Measurements from ENCODE around the gene RANBP10. TPM values are rescaled to one million over a fixed set of nuclear protein-coding genes. Genes with fewer than 3 reads are reported as not detected.

The RANBP10 gene
- total RNA-seq, 1 experiment from 2014 or later, result 2.6 TPM

DNA sequence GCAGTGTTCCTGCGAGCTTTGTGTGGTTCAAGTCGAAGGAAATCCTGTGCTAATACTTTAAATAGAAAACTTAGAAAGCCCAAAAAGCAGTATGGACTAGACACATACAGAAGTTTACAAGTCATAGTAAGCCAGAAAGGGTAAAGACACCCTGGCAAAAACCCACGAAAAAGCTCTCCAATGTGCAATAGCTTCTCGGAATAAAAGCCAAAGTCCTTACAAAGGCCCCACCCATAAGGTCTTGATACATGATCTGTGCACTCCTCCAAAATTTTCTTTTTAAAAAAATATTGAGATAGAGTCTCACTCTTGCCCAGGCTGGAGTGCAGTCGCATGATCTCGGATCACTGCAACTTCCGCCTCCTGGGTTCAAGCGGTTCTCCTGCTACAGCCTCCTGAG, 129.4 kb downstream of the RANBP10 start:
- DNase-seq (ENCODE audit: low read depth), result no peak

DNA sequence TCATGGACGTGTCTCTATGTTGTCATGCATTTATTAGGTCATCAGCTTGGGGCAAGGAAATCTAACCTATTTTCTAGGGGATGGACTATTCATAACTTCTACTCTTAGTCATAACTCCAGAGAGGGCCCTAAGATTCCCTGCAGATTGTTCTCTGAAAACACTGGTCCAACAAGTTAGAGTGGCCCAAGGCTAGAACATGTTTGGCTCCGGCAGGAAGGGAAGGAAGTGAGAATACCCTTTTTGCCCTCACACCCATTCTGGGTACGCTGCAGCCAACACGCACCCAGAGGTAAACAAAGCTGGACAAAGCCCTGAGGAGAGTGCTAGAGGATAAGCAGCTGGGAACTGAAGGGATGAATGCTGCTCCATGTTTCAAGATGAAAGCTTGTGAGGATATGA, 129.8 kb downstream of the RANBP10 start:
- DNase-seq (ENCODE audit: low read depth), result no peak

DNA sequence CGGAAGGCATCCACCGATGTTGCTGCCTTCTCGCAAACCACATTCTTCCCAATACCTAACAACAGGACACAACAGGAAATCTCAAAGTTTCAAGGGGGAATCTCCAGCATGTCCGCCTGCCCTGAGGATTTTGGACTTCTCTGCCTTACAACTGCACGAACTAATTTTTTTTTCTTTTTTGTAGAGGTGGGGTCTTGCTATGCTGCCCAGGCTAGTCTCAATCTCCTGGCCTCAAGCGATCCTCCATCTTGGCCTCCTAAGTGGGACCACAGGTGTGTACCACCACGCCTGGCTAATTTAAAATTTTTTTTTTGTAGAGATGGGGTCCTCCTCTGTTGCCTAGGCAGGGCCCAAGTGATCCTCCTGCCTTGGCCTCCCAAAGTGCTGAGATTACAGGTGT, 130.4 kb downstream of the RANBP10 start:
- DNase-seq (ENCODE audit: low read depth), result no peak

DNA sequence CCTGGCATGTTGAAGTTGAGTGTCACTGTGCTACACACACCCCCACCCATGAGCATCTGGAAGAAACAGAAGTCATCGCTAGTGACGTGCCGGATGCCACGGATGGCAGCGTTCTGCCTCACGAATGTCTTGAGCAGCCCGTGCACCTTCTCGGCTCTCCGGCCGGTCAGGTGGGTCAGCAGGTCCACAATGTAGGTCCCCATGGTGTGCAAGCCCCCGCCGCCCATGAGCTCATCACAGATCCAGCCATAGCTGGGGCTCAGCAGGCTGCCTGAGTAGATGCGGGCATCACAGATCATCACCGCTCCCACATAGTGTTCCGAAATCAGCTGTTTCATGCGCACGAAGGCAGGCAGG, 130.8 kb downstream of the RANBP10 start:
- DNase-seq (ENCODE audit: low read depth), result no peak

DNA sequence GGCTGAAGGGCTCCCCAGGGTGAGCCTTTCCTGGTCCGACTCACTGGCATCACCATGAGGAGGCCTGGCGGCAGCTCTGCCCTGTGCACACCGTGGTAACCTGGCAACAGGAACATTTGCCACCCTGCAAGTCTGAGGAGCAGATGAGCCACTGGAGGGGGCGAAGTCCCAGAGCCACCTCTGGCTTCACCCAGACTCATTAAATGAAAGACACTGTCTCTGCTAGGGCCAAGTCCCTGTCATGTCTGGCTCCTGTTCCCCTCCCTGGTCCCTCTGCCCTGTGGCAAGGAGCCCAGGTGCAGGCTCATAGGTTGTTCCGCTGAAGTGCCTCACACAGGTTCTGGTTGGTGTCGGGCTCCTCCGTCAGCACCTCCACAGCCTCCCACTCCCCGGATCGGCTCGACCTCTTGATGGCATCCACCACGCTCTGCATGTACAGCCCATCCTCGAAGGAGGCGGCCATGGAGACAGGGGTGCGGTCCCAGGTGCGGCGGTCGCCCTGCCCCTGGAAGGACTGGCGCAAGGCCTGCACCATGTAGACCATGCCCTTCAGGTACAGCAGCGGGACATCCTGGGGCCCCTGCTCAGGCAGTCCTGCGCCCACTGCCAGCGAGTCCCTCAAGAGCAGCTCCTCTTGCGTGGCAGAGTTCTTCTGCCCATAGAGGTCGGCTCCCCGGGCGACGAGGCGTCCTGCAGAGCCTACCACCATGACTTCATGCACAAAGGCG, 131.3 kb downstream of the RANBP10 start:
- DNase-seq (ENCODE audit: low read depth), result no peak

DNA sequence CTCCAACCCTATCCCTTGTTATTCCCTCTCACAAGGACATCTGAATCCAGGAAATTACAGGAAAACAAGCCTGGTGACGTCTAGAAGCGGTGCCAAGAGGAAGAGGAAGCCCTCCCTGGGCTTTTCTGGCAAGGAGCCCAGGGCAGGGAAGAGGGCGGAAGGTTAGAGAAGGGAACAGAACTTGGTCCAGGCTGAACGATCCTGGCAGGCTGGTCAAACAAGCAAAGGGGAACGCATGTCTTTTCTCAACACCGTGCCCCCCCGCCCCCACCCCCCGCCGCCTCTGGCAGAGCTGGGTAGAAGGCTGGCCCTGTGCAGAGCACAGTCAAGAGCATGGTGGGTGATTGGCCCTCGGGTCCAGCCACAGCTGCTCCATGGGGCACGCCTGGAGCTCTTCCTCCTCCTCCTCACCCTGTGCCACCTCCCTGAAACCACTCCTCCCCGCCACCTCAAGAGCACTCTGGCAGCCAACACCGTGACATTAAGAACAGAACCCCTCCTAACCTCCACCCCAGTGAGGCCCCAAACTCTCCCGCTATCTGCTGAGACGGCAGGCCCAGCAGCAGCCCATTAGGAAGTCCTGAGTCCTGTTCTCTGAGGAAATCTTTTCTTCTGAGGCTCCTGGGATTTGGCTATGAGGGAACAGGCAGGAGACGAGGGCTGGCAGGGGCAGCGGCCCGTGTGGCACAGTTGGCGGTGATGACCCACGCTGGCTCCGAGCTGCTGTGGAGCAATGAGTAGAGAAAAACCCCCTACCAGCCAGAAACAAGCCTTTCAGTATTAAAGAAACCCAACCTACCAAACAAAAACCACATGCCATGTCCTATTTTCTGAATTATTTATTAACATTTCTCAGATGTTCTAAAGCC, 132.4 kb downstream of the RANBP10 start:
- peak; percentile 32 for DNase-seq (ENCODE audit: low read depth)

Other genes with a start within 250 kb of the RANBP10 start
- 27.9 and 29.6 TPM in 2 replicates for gene CTCF, start 244.0 kb downstream of the RANBP10 start, total RNA-seq (2014; rRNA removed; shearing (Covaris generic))
- 0.10 and 0.12 TPM in 2 replicates for gene CARMIL2, start 161.4 kb downstream of the RANBP10 start, total RNA-seq (2014; rRNA removed; shearing (Covaris generic))
- gene ACD, start 146.3 kb downstream of the RANBP10 start, total RNA-seq (2014; rRNA removed; shearing (Covaris generic)), result 42.8 and 47.2 TPM in 2 replicates
- 1.6 and 1.9 TPM in 2 replicates for gene PARD6A, start 145.6 kb downstream of the RANBP10 start, total RNA-seq (2014; rRNA removed; shearing (Covaris generic))
- 13.6 and 14.8 TPM in 2 replicates for gene ENKD1, start 139.8 kb downstream of the RANBP10 start, total RNA-seq (2014; rRNA removed; shearing (Covaris generic))
- 6.4 and 7.5 TPM in 2 replicates for gene C16orf86, start 139.7 kb downstream of the RANBP10 start, total RNA-seq (2014; rRNA removed; shearing (Covaris generic))
- 11.1 and 12.4 TPM in 2 replicates for gene GFOD2, start 87.2 kb downstream of the RANBP10 start, total RNA-seq (2014; rRNA removed; shearing (Covaris generic))
- gene TSNAXIP1, start 329 bp upstream of the RANBP10 start, total RNA-seq (2014; rRNA removed; shearing (Covaris generic)), result 0.49 TPM in 1 of 2 replicates, not detected in the other
- 36.2 and 41.8 TPM in 2 replicates for gene THAP11, start 35.8 kb upstream of the RANBP10 start, total RNA-seq (2014; rRNA removed; shearing (Covaris generic))
- gene NUTF2, start 40.4 kb upstream of the RANBP10 start, total RNA-seq (2014; rRNA removed; shearing (Covaris generic)), result 392 and 459 TPM in 2 replicates
- 28.5 and 31.2 TPM in 2 replicates for gene CENPT, start 41.1 kb upstream of the RANBP10 start, total RNA-seq (2014; rRNA removed; shearing (Covaris generic))
- gene EDC4, start 66.5 kb upstream of the RANBP10 start, total RNA-seq (2014; rRNA removed; shearing (Covaris generic)), result 39.7 and 42.4 TPM in 2 replicates
- 1.3 TPM in 1 of 2 replicates, not detected in the other for gene NRN1L, start 78.3 kb upstream of the RANBP10 start, total RNA-seq (2014; rRNA removed; shearing (Covaris generic))
- gene PSKH1, start 86.7 kb upstream of the RANBP10 start, total RNA-seq (2014; rRNA removed; shearing (Covaris generic)), result 4.7 and 5.5 TPM in 2 replicates
- 0.24 and 0.98 TPM in 2 replicates for gene CTRL, start 125.3 kb upstream of the RANBP10 start, total RNA-seq (2014; rRNA removed; shearing (Covaris generic))
- 75.7 and 107 TPM in 2 replicates for gene PSMB10, start 130.3 kb upstream of the RANBP10 start, total RNA-seq (2014; rRNA removed; shearing (Covaris generic))
- 3.1 and 6.0 TPM in 2 replicates for gene LCAT, start 137.6 kb upstream of the RANBP10 start, total RNA-seq (2014; rRNA removed; shearing (Covaris generic))
- gene SLC12A4, start 162.1 kb upstream of the RANBP10 start, total RNA-seq (2014; rRNA removed; shearing (Covaris generic)), result 23.6 and 37.0 TPM in 2 replicates
- gene DPEP3, start 173.9 kb upstream of the RANBP10 start, total RNA-seq (2014; rRNA removed; shearing (Covaris generic)), result not detected in 2 replicates
- not detected in 2 replicates for gene DPEP2, start 192.9 kb upstream of the RANBP10 start, total RNA-seq (2014; rRNA removed; shearing (Covaris generic))
- not detected in 2 replicates for gene DPEP2NB, start 209.4 kb upstream of the RANBP10 start, total RNA-seq (2014; rRNA removed; shearing (Covaris generic))
- gene DDX28, start 216.7 kb upstream of the RANBP10 start, total RNA-seq (2014; rRNA removed; shearing (Covaris generic)), result 6.6 and 9.3 TPM in 2 replicates
- 18.7 and 18.9 TPM in 2 replicates for gene DUS2, start 216.7 kb upstream of the RANBP10 start, total RNA-seq (2014; rRNA removed; shearing (Covaris generic))

Data from RPMI7951 (cell line).